ENCODE measurements around the gene NOL4L.

The NOL4L gene

DNA sequence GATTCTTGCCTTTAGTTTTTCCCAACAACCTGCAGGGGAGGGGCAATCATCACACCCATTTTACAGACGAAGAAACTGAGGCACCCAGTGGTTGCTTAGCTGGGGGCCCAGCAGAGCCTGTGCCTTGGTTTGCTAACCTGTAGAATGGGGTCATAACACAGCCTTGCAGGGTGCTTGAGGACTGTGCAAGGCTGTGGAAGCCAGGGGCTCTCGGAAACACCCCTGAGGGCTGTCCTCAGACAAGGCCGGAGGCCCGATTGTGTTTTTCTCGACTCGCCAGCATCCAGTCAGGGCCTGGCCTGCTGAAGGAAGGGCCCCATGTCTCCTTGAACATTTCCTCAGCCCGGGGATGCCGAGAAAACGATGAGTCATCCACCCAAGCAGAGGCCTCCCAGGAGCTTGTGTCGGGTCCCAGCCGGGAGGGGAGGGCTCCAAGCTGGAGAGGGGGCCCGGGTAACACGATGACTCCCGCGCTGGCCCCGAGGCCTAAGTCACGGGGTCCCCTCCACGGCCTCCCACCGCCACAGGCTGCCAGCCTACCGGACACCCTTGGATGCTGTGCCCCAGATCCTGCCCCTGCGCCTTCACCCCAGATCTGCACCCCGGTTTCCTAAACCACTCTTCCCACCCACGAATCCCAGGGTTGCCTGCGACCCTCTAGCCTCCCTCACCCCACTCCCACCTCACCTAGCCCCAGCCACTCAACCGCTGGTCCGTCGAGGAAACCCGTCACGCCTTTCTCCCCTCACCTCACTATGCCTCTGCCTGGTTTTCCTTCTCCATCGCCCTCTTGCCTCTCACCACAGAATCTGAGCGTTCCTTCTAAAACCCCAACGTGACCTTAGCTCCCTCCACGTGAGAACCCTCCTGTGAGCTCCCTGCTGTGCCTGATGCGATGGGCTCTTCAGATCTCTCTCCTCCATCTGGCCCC lies 10.6 kb downstream of the NOL4L start:
- DNase-seq = no peak

DNA sequence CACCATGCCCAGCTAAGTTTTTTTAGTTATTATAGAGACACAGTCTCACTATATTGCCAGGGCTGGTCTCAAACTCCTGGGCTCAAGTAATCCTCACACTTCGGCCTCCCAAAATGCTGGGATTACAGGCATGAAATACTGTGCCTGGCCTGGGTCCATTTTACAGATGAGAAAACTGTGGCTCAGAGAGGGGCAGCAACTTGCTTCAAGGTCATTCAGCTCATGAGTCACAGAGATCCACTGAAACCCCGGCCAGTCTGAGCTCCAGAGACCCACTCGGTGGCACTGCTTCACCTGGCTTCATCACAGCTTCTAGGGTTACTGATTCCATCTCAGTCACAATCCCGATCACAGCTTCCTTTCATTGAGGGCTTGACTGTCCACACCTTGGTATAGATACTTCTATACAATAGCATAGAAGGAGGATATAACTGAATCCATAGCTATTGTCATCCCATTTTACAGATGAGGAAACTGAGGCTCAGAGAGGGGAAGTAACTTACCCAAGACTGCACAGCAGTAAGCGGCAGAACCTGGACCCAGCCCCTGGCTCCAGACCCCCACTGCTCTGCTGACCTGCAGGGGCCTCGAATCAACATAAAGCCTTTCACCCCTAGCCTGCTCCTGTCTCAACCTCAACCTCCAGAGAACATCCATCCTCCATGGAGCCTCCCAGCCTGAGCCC lies 11.8 kb downstream of the NOL4L start:
- DNase-seq = no peak

- DNase-seq = no peak
Measured at GRCh38 chr20:32572271-32572968, 12.7 kb downstream of the NOL4L start.

DNA sequence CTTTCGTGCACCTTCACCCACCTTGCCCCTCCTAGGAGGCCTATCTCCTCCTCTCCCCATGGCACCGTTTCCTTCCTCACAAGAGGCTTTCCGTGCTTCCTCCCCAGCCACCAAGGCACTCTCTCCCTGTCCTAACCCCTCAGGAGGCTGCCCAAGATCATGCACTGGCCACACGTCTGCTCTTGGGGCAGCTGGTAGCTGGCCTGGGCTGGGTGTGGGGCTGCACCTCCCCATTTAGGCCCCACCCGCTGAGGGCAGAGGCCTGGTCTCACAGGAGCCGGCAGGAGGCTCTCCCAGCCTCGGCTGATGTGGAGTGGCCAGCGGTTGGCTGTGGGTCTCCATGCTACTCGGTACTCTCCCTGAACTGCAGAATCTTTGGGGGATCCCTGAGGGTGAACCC lies 13.6 kb downstream of the NOL4L start:
- no peak for DNase-seq

DNA sequence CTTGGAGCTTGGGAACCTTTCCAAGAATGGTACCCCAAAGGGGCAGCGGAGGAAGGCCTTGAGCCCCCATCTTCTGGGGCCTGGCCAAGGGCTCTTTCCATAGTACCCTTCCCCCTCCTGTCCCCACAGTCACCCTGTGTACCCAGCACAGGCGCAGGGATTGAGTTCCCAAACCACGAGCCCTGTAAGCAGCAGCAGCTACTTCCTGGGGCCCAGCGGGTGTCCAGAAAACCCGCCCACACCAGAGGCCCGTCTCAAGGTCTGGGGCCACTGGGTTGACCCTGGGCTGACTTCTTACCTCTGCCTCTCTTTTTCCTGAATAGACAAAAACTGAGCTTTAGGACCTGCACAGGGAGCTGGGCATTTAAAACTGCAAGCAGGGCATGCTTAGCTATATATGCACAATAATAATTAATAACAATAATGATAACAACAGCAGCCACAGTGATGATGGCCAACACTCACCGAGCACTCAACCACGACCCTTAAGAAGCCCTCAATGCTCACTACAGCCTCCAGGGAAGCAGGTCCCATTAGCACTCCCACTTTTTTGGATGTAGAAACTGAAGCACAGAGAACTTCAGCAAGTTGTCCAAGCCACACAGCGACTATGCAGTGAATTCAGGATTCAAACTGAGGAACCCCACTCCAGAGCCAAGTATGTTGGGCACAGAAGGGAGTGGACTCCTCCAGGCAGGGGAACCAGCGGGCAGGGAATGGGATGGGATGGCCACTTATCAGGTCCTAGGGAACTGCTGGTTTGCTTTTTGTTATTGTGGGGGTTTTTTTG lies 14.5 kb downstream of the NOL4L start:
- DNase-seq = no peak

GRCh38 chr20:32569380-32570305 lies 15.5 kb downstream of the NOL4L start:
- DNase-seq = peak; percentile 40

DNA sequence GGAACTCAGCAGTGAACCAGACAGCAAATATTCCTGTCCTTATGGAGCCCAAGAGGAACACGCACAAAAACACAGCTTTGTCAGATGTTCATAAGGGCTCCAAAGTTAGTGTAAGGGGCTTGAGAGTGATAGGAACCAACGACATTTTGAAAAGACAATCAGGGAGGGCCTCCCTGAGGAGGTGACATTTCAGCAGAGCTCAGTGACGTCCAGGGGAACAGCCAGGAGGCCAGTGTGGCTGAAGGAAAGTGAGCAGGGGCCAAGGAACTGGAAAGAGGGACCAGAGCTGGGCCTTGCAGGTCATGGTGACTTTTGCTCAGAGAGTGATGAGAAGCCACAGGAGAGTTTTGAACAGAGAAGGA lies 16.1 kb downstream of the NOL4L start:
- DNase-seq = no peak

- DNase-seq = no peak
Measured at GRCh38 chr20:32567384-32568178, 17.6 kb downstream of the NOL4L start.

GRCh38 chr20:32566379-32567374 lies 18.5 kb downstream of the NOL4L start:
- no peak for DNase-seq

DNA sequence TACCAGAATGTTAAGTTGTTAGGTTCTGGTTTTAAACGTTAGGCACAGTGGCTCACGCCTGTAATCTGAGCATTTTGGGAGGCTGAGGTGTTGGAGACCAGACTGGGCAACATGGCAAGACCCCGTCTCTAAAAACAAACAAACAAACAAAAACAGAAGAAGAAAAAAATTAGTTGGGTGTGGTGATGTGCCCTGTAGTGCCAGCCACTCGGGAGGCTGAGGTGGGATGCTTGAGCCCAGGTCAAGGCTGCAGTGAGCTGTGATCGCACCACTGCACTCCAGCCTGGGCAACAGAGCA lies 19.4 kb downstream of the NOL4L start:
- DNase-seq = no peak

- no peak for DNase-seq
Measured at GRCh38 chr20:32564921-32565734, 20.0 kb downstream of the NOL4L start.

GRCh38 chr20:32564440-32564839 lies 20.7 kb downstream of the NOL4L start:
- DNase-seq = no peak

DNA sequence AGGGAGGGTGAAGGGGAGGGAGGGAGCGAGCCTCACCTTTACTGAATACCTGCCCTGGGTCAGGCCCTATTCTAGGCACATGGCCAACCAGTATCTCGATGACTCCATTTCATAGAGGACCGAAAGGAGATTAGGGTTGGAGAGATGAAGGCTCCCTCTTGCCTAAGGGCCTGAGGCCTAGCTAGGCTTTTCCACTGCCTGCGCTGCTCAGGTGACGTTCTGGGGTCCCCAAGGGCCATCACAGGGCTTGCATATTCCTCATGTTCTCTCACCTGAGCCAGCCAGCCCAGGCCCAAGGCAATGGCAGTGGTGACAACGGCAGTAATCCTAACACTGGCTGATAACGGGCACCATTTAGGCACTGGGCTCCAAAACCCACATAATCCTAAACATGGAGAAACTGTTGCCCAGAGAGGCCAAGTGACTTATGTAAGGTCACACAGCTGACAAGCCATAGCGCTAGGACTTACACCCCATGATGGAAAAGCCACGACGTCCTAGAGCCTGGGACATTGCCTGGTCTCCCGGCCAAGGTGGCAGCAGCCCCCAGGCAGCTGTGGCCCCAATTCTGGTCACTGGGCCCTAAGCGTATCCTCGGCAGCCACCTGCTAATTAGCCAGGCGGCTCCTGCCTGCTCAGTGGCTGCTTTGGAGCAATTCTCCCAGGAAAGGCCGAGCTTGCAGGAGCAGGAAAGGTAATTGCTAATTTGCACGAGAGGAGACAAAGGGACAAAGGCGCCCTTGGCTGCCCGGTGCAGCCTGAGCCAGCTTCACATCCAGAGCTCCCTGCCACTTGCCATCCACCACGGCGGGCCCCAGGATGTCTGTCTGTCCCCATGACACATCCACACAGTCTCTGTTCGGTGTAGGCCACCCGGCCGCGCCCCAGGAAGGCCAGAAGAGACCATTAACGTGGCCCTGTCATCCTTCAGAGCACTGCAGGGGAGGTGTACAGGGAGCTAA lies 21.5 kb downstream of the NOL4L start:
- no peak for DNase-seq

- no peak for DNase-seq
Measured at GRCh38 chr20:32562495-32562911, 22.6 kb downstream of the NOL4L start.

DNA sequence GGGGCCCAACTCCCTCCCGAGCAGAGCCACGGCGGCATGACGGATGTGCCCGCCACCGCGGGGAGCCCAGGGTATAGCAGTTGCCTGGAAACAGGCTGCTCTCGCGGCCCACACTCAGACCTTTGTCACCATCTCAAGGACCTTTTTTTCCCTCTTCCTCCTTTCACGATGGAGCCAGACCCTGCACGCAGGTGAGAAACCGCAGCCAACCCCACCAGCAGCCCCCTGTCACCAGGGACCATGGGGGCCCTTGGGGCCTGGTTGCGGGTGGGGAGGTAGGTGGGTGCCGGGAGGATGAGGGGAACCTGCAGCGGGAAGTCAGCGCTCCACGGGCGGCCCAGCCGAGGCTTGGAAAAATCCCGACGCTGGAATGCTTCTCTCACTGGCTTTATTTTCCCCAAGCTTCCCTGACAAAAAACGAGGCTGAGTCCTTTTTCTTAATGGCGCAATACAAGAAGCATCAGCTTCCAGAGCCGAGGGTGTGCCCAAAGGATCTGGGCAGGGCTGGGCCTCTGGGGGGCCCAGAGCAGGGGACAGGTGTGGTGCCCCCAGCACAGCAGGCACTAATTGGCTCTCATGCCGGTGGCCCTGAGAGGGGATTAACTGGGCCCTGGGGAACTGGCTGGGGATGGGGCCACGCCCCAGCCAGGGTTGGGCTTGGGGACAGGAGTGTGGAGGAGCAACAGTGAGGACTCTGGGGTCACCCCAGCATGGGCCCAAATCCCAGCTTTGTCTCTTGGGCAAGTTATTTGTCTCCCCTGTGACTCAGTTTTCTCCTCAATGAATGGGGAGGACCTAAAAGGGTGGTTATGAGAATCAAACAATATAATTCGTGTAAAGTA lies 23.9 kb downstream of the NOL4L start:
- no peak for DNase-seq

DNA sequence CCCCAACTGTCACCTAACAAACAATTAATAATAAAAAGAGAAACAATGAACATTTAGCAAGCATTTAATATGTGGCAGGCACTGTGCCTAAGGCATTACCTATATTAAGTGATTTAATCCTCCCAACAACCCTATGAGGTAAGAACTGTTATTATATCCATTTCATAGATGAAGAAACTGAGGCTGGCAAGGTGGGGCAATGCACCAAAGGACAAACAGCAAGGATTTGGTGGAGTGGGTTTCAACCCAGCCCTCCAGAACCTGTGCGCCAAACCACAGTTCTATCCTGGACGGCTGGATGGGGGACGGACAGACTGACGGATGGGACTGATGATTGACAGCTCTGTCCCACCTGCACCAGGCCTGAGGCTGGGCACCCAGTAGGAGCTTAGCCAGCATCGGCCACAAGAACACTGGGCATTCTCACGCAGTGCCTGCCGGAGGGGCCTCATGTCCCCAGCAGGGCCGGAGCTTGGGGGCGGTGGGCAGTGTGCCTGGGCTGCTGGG lies 24.6 kb downstream of the NOL4L start:
- no peak for DNase-seq

Measured in CD4-positive, alpha-beta T cell treated with Interleukin-17A for 1 hour (primary cell).